Osteoblast (primary cell): ENCODE data around the gene LSS. TPM values are rescaled to one million over a fixed set of nuclear protein-coding genes. Genes with fewer than 3 reads are reported as not detected.

Experiments used
- DNase-seq: peaks from one replicate; pipeline ENCODE4 v3.0.0; 2011; ENCODE audit warnings: low spot score, mixed read lengths; ENCODE audit not compliant: insufficient read length; ENCODE audit errors: missing footprints
- H2AFZ ChIP-seq: 2 replicates; pipeline ENCODE4 v1.6.0; 2011; ENCODE audit warnings: mild to moderate bottlenecking, low read length
- H3K27ac ChIP-seq: 2 replicates; pipeline ENCODE4 v1.5.1; 2011; ENCODE audit warnings: mild to moderate bottlenecking, low read depth, low read length, moderate library complexity
- H3K27me3 ChIP-seq: 2 replicates; pipeline ENCODE4 v1.6.0; 2012; ENCODE audit warnings: mild to moderate bottlenecking, control low read depth, inconsistent platforms, low read length, moderate library complexity; ENCODE audit not compliant: insufficient read depth
- H3K36me3 ChIP-seq: 2 replicates; pipeline ENCODE4 v1.5.1; 2011; ENCODE audit warnings: mild to moderate bottlenecking, low read length, control low read depth, moderate library complexity; ENCODE audit not compliant: insufficient read depth
- H3K4me1 ChIP-seq: 2 replicates; pipeline ENCODE4 v1.5.1; 2011; ENCODE audit warnings: mild to moderate bottlenecking, low read length, control low read depth, moderate library complexity; ENCODE audit not compliant: insufficient read depth
- H3K4me2 ChIP-seq: 2 replicates; pipeline ENCODE4 v1.6.0; 2011; ENCODE audit warnings: mild to moderate bottlenecking, low read length; ENCODE audit not compliant: insufficient read depth
- H3K4me3 ChIP-seq: fragments of 200-600 bp; sonication (generic); 3 replicates; pipeline ENCODE4 v1.5.1; 2012; ENCODE audit warnings: mild to moderate bottlenecking, low read length, inconsistent platforms; ENCODE audit not compliant: insufficient read depth
- H3K79me2 ChIP-seq: 2 replicates; pipeline ENCODE4 v1.6.0; 2012; ENCODE audit warnings: mild to moderate bottlenecking, low read length, control low read depth, inconsistent platforms; ENCODE audit not compliant: insufficient read depth
- H3K9me3 ChIP-seq: 2 replicates; pipeline ENCODE4 v1.5.1; 2011; ENCODE audit warnings: low read depth, low read length, control low read depth
- H4K20me1 ChIP-seq: 2 replicates; pipeline ENCODE4 v1.6.0; 2012; ENCODE audit warnings: mild to moderate bottlenecking, low read length, control low read depth; ENCODE audit not compliant: insufficient read depth
- total RNA-seq: library from RNA; depleted of rRNA; stranded (reverse); fragments of >200 nt; gene quantifications from 2 replicates; pipeline ENCODE4 v1.2.3, GENCODE V29; 2012
- TF ChIP-seq, protein P1 (sequence below): IDR thresholded peaks from 2 replicates; pipeline ENCODE4 v1.5.1; 2011; ENCODE audit warnings: mild to moderate bottlenecking, low read depth, low read length, moderate library complexity; ENCODE audit errors: extremely low read depth

LSS gene
- total RNA-seq, 1 donor: 122 TPM

- TF ChIP-seq, protein P1, sequence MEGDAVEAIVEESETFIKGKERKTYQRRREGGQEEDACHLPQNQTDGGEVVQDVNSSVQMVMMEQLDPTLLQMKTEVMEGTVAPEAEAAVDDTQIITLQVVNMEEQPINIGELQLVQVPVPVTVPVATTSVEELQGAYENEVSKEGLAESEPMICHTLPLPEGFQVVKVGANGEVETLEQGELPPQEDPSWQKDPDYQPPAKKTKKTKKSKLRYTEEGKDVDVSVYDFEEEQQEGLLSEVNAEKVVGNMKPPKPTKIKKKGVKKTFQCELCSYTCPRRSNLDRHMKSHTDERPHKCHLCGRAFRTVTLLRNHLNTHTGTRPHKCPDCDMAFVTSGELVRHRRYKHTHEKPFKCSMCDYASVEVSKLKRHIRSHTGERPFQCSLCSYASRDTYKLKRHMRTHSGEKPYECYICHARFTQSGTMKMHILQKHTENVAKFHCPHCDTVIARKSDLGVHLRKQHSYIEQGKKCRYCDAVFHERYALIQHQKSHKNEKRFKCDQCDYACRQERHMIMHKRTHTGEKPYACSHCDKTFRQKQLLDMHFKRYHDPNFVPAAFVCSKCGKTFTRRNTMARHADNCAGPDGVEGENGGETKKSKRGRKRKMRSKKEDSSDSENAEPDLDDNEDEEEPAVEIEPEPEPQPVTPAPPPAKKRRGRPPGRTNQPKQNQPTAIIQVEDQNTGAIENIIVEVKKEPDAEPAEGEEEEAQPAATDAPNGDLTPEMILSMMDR: no peak
- Histone ChIP-seq H3K36me3 (no peaks in the 10 kb centered on the region), H3K4me3 (no peak overlapping the region), H3K9me3 (no peaks in the 10 kb centered on the region), H2AFZ (no peak overlapping the region), H3K27me3 (no peaks in the 10 kb centered on the region), H3K79me2 (no peaks in the 10 kb centered on the region), H3K4me2 (no peak overlapping the region), H3K27ac (no peak overlapping the region), H4K20me1 (no peaks in the 10 kb centered on the region), H3K4me1 (peaks cover 4% of the 10 kb centered on the region)
- no peak for DNase-seq
These were observed 81.7 kb downstream of the LSS start for GRCh38 chr21:46146856-46147255.

GRCh38 chr21:46145840-46146691, 82.5 kb downstream of the LSS start:
- H4K20me1 ChIP-seq: no peaks in the 10 kb centered on the region
- TF ChIP-seq, protein P1: no peak
- H3K4me2 ChIP-seq: no peak overlapping the region
- peak; percentile 65 for DNase-seq
- no peak overlapping the region for H3K27ac ChIP-seq
- peaks cover 2% of the 10 kb centered on the region for H3K27me3 ChIP-seq
- H2AFZ ChIP-seq: no peak overlapping the region
- H3K9me3 ChIP-seq: no peaks in the 10 kb centered on the region
- H3K79me2 ChIP-seq: no peaks in the 10 kb centered on the region
- peaks cover 4% of the 10 kb centered on the region for H3K4me1 ChIP-seq
- H3K36me3 ChIP-seq: no peaks in the 10 kb centered on the region
- H3K4me3 ChIP-seq: no peak overlapping the region

DNA sequence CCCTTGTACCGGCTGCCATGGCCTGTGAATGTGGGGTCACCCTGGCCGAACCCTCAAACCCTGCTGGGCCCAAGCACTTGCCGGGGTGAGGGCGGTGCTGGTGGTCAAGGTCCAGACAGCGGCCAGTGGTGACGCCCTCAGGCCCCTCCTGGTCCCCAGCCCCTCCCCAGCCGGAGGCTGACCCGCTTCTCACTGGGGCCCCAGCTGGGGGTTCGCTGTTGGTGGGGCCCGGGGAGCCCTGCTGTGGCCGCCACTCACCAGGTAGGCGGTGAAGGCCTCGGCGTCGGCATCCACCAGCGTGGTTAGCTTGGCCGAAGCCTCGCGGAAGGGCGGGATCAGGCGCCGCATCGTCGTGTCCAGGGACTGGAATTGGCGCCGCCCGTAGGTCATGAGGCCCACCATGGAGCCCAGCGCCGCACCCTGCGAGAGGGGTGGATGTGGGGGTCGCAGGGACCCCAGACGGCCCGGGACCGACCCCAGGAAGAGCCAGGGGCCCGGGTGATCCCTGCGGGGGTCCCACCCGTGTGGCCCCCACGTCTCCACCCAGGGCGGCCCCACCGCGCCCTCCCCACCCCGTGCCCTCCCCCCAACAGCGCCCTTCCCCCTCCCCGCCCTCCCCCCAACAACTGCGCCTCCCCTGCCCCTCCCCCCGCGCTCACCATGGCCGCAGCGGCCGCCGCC, 83.3 kb downstream of the LSS start:
- Histone ChIP-seq H3K27me3 (peaks cover 2% of the 10 kb centered on the region), H3K4me3 (no peak overlapping the region), H3K79me2 (no peaks in the 10 kb centered on the region), H3K27ac (no peak overlapping the region), H4K20me1 (no peaks in the 10 kb centered on the region), H3K36me3 (no peaks in the 10 kb centered on the region), H2AFZ (no peak overlapping the region), H3K9me3 (no peaks in the 10 kb centered on the region), H3K4me2 (no peak overlapping the region), H3K4me1 (peaks cover 4% of the 10 kb centered on the region)
- peak; percentile 30 for DNase-seq
- TF ChIP-seq, protein P1: no peak

DNA sequence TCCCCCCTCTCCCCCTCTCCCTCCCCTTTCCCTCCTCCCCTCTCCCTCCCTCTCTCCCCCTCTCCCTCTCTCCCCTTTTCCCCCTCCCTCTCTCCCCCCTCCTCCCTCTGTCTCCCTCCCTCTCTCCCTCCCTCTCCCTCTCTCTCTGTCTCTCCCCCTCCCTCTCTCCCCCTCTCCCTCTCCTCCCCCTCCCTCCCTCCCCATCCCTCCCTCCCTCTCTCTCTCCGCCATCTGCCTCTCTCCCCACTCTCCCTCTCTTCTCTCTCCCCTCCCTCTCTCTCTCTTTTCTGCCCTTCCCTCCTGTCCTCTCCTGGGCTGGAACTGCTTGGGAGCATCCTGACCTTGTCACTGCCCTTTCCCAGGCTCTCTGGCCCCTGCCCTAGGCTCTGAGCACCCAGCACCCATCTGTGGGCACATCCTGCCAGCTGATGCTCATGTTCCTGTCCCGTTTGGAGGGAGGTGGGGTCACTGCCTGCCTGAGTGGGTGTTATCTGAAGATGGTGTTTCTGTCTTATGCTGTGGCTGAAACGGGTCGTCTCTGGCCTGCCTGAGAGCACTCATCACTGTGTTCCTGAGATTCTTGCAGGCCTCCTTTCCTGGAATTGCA, 84.0 kb downstream of the LSS start:
- Histone ChIP-seq H2AFZ (no peak overlapping the region), H3K9me3 (no peaks in the 10 kb centered on the region), H3K4me3 (no peak overlapping the region), H4K20me1 (no peaks in the 10 kb centered on the region), H3K4me2 (no peak overlapping the region), H3K36me3 (no peaks in the 10 kb centered on the region), H3K27ac (no peak overlapping the region), H3K79me2 (no peaks in the 10 kb centered on the region), H3K4me1 (peaks cover 4% of the 10 kb centered on the region), H3K27me3 (peaks cover 9% of the 10 kb centered on the region)
- peak; percentile 81 for DNase-seq
- TF ChIP-seq, protein P1: no peak
